HepG2 (cell line): ENCODE data around the gene ZNF568.

ENCODE experiments used
- FOXM1 ChIP-seq: sonication (generic); formaldehyde crosslinking; IDR thresholded peaks from 2 replicates; pipeline ENCODE4 v1.5.0; 2020; ENCODE audit warnings: missing genetic modification reagents
- SIN3A ChIP-seq: IDR thresholded peaks from 2 replicates; pipeline ENCODE4 v1.6.1; 2011; ENCODE audit warnings: low read depth, mild to moderate bottlenecking, control low read depth, low read length, borderline replicate concordance
- SRF ChIP-seq: IDR thresholded peaks from 2 replicates; pipeline ENCODE4 v1.6.1; 2011; ENCODE audit warnings: mild to moderate bottlenecking, low read depth, low read length, moderate library complexity
- TAF1 ChIP-seq: sonication (generic); formaldehyde crosslinking; IDR thresholded peaks from 2 replicates; pipeline ENCODE4 v1.4.0; 2020; ENCODE audit warnings: missing genetic modification reagents
- ZBTB26 ChIP-seq: IDR thresholded peaks from 2 replicates; pipeline ENCODE4 v1.6.1; 2016; ENCODE audit warnings: missing compliant biosample characterization, missing genetic modification reagents, borderline replicate concordance
- ZNF766 ChIP-seq: sonication (generic); formaldehyde crosslinking; IDR thresholded peaks from 2 replicates; pipeline ENCODE4 v1.5.0; 2020; ENCODE audit warnings: missing genetic modification reagents, borderline replicate concordance
- TF ChIP-seq, protein P1 (sequence below): sonication (generic); formaldehyde crosslinking; IDR thresholded peaks from 2 replicates; pipeline ENCODE4 v1.5.0; 2020; ENCODE audit warnings: mild to moderate bottlenecking, missing genetic modification reagents, moderate library complexity
- TF ChIP-seq, protein P2 (sequence below), 2 experiments: IDR thresholded peaks; 2 replicates each; pipeline ENCODE4 v1.6.1; 2011 to 2012; ENCODE audit warnings: low read length in 2 of 2, borderline replicate concordance in 1 of 2, low read depth in 1 of 2, mild to moderate bottlenecking in 1 of 2, moderate library complexity in 1 of 2

- TF ChIP-seq FOXM1 (no peak), SIN3A (no peak), TAF1 (CRISPR knock-in tag) (no peak), ZNF766 (CRISPR knock-in tag) (no peak), SRF (no peak), ZBTB26 (CRISPR knock-in tag) (no peak)
- TF ChIP-seq, protein P1, sequence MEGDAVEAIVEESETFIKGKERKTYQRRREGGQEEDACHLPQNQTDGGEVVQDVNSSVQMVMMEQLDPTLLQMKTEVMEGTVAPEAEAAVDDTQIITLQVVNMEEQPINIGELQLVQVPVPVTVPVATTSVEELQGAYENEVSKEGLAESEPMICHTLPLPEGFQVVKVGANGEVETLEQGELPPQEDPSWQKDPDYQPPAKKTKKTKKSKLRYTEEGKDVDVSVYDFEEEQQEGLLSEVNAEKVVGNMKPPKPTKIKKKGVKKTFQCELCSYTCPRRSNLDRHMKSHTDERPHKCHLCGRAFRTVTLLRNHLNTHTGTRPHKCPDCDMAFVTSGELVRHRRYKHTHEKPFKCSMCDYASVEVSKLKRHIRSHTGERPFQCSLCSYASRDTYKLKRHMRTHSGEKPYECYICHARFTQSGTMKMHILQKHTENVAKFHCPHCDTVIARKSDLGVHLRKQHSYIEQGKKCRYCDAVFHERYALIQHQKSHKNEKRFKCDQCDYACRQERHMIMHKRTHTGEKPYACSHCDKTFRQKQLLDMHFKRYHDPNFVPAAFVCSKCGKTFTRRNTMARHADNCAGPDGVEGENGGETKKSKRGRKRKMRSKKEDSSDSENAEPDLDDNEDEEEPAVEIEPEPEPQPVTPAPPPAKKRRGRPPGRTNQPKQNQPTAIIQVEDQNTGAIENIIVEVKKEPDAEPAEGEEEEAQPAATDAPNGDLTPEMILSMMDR, result no peak
- TF ChIP-seq, protein P2, sequence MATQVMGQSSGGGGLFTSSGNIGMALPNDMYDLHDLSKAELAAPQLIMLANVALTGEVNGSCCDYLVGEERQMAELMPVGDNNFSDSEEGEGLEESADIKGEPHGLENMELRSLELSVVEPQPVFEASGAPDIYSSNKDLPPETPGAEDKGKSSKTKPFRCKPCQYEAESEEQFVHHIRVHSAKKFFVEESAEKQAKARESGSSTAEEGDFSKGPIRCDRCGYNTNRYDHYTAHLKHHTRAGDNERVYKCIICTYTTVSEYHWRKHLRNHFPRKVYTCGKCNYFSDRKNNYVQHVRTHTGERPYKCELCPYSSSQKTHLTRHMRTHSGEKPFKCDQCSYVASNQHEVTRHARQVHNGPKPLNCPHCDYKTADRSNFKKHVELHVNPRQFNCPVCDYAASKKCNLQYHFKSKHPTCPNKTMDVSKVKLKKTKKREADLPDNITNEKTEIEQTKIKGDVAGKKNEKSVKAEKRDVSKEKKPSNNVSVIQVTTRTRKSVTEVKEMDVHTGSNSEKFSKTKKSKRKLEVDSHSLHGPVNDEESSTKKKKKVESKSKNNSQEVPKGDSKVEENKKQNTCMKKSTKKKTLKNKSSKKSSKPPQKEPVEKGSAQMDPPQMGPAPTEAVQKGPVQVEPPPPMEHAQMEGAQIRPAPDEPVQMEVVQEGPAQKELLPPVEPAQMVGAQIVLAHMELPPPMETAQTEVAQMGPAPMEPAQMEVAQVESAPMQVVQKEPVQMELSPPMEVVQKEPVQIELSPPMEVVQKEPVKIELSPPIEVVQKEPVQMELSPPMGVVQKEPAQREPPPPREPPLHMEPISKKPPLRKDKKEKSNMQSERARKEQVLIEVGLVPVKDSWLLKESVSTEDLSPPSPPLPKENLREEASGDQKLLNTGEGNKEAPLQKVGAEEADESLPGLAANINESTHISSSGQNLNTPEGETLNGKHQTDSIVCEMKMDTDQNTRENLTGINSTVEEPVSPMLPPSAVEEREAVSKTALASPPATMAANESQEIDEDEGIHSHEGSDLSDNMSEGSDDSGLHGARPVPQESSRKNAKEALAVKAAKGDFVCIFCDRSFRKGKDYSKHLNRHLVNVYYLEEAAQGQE (IDR thresholded peaks at IDR 0.05; ENCODE audit: borderline replicate concordance in 1 of 2, low read depth in 1 of 2, low read length in 2 of 2), result no peak
Observed at GRCh38 chr19:36876993-36877938, 38.9 kb upstream of the ZNF568 start.
